GM21528 (cell line): ENCODE measurements around the gene ABRACL.
A peak's percentile ranks its signal among the peaks of the same experiment; 100 is the strongest.
"Not testable (repeated sequence)": the region's sequence is repeated elsewhere in the genome, so short reads cannot be mapped to it uniquely, and the experiment has no call there.

Source experiments
- ATAC-seq: cut with Tn5 transposase; IDR thresholded peaks from one replicate; pipeline ENCODE4 v1.9.1; 2021; ENCODE audit warnings: mild to moderate bottlenecking, moderate library complexity; ENCODE audit not compliant: unreplicated experiment, low FRiP score

The ABRACL gene

DNA sequence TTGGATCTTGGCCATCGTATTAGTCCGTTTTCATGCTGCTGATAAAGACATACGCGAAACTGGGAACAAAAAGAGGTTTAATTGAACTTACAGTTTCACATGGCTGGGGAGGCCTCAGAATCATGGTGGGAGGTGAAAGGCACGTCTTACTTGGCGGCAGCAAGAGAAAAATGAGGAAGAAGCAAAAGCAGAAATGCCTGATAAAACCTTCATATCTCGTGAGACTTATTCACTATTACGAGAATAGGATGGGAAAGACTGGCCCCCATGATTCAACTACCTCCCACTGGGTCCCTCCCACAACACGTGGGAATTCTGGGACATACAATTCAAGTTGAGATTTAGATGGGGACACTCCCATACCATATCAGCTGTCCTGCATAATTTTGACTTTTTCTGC, 20.4 kb upstream of the ABRACL start:
- ATAC-seq, result no peak

DNA sequence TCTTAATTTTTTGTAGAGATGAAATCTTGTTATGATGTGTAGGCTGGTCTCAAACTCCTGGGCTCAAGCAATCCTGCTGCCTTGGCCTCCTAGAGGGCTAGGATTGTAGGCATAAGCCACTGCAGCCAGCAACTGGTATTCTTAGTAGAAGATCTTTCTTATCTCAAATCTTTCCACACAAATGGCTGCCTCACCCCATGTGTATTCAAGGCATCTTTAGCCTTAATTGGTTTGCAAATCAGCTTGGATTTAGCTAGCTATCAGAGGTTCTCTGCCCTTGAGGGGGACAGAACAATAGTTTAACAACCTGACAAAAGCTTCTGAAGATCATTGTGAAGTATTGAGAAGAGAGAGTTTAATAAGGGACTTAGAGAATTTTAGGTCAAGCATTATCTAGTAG, 17.9 kb upstream of the ABRACL start:
- ATAC-seq, result no peak

DNA sequence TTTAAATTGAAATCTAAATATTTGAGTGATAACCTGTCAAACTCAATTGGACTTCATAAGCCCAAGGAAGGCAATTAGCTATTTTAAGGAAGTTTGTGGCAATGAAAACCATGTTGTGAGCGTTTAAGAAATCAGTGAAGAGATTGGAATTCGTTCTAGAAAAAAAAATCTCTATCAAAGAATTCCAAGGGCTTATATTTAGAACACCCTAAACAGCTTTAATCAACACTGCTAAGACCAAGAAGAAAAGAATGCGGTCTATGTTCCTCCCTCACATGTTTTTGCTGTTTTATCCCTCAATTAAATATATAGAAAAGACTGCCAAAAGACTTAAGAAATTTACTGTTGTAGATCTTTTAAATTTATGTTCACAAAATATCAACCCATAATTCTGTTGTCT, 16.6 kb upstream of the ABRACL start:
- ATAC-seq, result no peak

DNA sequence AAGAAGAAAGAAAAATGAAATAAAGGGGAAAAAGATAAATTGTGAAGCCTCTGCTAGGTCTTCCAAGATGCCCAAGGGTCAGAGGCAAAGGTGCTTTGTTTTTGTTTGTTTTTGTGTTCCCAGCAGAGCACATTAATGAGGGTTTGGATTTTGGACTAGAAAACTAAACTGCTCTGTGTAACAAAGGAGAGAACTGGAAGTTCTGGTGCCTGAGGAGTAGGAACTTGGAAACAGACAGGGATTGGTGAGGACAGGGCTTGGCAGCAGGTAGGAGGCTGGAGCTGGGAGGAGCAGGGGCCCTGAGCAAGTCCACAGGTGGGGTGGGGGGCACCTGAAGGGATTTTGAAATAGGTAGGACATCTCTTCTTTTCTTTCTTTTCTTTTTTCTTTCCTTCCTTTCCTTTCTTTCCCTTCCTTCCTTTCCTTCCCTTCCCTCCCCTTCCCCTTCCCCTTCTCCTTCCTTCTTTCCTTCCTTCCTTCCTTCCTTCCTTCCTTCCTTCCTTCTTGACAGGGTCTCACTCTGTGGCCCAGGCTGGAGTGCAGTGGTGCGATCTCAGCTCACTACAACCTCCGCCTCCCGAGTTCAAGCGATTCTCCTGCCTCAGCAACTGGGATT, 15.3 kb upstream of the ABRACL start:
- ATAC-seq, result no peak

DNA sequence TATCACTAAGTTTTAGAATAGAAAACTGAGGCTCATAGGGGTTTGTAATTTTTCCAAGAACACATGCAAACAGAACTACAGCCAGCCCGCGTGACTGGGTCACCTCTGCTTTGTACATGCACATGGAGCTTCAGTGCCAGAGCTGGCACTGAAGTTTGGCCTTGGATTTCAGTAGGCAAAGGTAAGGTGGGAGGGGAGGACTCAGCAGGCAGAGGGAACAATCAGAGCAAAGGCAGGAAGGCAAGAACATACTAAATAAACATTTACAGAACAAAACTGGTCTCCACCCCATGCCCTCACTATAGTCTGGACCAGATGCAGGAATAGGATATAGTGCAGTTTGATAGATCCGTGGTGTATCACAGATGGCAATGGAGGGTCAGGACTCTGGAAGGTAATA, 13.6 kb upstream of the ABRACL start:
- no peak for ATAC-seq

DNA sequence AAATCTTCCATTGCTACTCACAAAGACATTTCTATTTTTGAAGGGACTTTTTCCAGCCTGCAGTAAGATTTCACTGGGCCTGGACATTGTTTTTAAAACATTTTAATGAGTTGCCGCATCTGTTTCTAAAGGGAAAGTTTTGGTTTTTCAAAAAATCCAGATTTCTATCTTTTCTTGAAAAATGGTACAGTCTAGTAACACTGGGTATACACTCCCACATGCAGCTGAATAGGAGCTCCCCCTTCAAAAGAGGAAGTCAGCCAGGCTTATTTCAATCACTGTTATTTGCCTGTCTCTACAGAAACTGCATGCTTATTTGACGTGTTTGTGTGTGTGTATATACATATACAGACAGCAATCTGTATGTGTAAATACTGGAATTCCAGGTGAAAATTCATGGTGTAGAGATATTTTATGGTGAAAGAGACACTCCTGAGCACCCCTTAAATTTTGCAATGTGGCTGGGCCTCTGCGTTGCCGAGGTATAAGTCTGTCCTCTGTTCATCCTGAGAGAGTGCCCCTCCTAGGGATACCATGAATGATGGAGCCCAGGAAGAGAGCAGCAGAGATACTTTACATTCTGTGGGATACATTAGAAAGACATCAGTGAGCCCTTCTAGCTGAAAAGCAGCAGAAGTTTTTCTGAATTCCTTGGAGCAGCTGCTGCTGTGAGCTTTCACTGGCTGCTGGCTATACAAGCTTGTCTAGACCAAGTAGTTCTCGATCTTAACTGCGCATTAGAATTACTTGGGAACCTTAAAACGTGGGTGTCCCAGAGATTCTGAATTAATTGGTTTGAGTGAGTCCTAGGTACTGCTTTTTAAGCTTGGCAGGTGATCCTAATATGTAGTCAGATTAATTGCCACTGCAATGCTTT, 12.0 kb upstream of the ABRACL start:
- ATAC-seq, result peak; percentile 85

DNA sequence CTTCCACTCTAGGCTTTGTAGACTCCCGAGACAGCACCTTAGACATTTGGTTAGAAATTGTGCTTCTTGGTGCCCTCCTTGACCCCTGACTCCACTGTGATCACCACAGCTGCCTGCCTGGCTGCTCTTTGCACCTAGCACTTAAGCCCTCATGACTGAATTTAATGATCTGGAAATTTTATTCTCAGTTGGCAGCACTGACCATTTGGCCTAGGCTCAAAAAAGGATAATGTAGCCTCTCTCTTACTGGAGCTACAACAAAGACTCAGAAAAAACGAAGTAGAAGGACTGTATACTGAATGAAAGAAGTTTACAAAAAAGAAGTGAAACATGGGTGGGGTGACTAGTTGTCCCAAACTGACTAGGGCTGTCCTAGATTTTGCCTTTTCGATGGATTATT, 11.3 kb upstream of the ABRACL start:
- no peak for ATAC-seq

DNA sequence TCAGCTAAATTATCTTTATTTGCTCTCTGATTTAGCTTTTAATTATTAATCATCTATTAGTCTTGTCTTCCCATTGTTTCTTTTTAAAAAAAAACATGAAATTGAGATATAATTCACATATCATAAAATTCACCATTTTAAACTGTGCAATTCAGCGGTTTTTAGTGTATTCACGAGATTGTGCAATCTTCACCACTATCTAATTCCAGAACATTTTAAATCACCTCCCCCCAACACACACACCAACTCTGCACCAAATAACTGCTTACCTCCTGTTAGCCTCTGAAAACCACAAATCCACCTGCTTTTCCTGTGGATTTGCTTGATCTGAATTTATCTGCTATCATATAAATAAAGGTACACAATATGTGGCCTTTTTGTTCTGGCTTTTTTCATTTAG, 8.8 kb upstream of the ABRACL start:
- no peak for ATAC-seq

DNA sequence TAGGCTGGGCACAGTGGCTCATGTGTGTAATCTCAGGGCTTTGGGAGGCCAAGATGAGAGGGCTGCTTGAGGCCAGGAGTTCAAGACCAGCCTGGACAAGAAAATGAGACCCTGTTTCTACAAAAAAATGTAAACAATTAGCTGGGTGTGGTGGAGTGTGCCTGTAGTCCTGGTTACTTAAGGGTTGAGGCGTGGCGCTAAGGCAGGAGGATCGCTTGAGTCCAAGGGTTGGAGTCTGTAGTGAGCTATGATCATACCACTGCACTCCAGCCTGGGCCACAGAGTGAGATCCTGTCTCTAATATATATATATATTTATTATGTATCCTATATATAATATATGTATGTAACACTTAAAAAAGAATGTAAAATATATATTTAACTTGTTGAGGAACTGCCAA, 7.9 kb upstream of the ABRACL start:
- ATAC-seq, result no peak

DNA sequence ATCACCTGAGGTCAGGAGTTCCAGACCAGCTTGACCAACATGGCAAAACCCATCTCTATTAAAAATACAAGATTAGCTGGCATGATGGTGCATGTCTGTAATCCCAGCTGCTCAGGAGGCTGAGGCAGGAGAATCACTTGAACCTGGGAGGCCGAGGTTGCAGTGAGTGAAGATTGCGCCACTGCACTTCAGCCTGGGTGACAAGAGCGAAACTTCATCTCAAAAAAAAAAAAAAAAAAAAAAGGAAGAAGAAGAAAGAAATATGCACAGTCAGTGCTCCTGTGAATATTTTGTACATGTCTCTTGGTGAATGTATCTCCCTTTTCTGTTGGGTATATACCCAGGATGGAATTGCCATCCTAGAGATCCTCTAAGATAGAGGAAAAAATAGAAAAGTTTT, 3.1 kb upstream of the ABRACL start:
- ATAC-seq, result not testable (repeated sequence)

DNA sequence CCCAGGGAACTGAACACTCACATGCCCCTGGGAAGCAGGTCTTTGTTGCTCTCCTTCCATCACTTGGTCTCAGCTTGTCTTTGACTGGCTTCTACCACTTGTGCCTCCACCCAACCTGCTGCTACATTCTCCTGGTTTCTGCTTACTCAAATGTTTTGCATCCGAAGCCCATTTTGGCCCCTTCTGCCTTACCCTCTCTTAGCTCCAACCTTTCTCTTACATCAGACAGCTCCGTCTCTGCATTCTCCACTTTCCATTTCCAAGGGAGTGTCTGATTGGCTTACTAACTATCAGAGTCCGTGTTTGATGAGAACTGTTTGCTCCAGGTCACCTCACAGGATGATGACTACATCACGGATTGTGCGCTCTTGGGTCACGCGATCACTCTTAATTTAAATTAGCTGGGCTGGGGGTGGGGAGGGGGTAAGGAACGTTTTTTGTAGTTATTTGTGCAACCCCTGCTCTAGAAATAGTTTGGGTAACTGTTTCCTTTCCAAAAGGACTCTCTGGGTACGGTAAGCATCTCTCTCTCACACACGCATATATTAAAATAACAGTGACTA, 844 bp upstream of the ABRACL start:
- ATAC-seq, result no peak

DNA sequence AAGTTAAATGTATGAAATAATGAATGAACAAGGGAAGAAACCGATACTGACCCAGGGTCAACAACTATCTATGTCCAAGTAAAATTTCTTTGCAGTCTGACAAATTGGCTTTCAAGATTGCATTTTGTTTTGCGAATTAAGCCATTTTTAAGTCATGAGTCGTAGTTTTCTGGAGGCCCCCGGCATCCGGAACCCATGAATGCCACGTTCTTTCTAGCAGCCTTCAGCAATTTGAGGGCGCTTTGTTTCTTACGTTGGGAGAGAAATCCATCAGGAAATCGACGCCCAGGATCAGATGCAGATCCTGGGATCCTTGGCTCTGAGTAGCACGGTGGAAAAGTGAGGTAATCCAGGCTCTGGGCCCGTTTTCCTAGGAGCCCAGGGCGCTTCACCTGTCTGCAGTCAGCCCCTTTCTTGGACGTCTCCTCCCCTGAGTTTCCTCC, 309 bp upstream of the ABRACL start:
- ATAC-seq, result peak; percentile 5

DNA sequence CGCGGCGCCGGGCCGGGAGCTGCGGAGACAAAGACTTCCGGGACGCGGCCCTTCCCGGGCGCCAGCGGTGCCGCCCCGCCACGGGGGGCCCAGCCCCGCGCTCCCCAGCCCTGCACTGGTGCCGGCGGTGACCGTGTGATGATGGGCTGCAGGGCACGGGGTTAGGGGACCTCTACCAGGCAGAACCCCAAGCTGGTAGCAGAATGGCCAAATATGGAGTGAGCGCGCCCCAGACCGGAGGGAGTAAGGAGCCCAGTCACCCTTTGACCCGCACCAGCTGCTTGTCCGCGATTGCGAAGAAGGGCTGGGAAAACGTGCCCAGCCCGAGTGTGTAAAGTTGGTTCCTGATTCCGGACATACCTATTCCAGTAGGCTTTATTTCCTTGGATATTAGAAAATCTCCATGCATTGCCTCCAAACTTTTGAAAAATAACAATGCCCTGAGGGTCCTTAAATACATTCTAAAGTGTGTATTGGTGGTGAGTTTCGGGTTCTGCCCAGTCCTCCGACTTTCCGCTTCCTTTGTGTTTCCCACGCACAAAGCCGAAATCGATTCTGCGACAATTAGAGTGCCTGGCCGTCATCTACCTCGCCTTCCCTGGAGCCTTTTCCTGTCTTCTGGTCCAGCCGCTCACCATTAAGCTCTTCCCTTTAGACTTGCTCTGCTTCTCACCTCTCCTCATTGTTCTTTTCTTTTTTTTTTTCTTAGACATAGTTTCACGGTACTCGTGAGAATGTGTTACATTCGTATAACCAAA, 1.1 kb downstream of the ABRACL start:
- ATAC-seq, result peak; percentile 31

DNA sequence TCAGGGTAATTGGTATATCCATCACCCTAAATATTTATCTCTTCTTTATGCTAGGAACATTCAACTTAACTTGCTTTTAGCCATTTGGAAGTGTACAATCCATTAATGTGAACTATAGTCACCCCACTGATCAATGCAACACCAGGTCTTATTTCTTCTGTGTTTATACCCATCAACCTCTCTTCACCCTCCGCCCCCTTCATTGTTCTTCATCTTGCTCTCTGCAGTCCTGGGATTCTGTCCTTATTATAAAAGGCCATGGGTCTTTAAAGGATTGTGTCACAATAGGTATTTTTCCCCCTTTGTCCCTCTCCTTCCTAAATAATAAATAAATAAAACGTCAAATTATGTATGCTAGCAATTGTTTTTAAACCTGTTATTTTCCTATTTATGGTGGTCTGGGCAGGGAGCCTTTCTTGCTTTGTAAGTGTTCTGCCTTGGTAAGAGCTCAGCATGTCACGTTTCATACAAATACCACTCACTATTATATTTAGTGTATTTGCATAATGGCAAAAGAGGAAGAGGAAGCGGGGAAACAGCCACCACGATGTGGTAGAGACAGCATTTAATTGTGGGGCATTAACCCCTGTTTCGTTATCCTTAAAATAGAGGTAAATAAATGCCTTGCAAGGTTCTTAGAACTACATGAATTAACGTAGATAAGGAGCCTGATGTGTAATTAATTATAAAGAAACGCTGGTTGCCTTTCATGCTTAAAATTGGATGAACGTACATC, 1.9 kb downstream of the ABRACL start:
- peak; percentile 55 for ATAC-seq

DNA sequence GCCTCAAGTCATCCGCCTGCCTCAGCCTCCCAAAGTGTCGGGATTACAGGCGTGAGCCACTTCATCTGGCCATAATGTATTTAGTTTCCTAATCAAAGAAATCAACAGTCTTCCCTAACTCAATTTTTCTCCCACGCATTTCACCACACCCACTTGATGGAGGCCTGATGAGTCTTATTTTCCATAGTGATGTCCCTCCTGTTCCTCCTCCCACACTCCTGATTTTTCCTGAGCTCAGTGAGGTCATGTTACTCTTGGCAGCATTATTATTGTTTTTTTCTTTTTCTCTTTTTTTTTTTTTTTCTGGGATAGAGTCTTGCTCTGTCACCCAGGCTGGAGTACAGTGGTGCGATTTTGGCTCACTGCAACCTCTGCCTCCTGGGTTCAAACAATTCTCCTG, 8.9 kb downstream of the ABRACL start:
- ATAC-seq, result no peak

DNA sequence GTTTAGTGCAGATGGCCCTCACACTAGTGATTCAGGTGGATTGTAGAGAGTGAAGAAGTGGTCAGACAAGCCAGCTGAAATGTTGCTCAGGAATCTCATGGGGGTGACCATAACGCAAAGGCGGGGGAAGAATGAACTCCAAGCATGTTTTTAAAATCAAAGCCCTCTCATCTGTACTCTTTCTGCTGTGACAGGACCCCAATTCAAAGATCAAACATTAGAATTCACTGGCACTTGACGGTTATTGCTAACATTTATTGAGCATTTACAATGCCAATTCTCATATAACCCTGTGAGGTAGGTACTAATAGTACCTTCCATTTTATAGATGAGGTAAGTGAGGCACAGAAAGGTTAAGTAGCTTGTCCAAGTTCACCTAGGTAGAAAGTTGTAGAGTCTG, 15.7 kb downstream of the ABRACL start:
- no peak for ATAC-seq

DNA sequence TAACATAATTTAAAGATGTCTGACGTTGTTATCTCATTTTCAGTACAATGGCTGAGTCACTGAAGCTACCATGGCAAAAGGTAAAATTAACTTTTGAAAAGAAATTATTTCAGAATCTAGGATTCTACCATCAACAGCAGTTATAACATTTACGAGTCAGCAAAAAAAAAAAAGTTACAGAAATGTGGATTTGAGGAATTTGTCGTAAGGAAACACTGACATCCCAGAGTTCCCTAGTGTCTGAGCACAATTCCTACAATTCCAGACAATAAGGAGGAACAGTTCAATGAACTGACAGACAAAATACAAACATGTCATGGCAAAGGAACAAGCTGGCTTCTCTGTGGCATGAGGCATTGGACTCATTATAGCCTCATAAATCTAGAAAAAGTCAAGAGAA, 19.1 kb downstream of the ABRACL start:
- ATAC-seq, result no peak

DNA sequence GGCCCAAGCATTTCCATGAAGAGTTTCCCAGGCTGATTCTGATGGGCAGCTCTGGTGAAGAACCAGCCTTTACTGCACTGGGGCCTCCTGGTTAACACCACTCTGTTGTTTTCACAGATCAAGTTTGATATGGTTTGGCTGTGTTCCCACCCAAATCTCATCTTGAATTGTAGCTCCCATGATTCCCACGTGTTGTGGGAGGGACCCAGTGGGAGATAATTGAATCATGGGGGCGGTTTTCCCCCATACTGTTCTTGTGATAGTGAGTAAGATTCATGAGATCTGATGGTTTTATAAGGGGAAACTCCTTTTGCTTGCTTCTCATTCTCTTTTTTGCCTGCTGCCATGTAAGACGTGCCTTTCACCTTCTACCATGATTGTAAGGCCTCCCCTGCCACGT, 20.4 kb downstream of the ABRACL start:
- ATAC-seq, result not testable (repeated sequence)

DNA sequence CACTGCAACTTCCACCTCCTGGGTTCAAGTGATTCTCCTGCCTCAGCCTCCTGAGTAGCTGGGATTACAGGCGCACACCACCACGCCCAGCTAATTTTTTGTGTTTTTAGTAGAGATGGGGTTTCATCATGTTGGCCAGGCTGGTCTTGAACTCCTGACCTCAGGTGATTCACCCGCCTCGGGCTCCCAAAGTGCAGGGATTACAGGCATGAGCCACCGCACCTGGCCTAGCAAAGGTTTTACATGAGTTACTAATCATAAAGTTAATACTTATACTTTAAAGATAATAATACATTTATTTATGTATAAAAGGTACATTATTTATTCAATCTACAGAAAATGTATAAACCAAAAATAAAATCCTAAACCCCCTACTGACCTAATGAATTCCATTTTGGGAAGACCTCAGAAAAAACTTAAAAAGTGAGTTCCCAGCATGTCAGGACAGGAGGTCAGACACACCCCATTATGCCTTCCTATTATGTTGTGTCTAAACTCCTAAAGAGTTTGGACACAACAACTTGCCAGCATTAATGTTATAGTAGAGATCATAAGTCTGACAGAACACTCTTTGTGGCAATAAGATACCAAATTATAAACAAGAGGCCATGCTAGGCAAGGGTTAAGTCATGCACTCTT, 21.7 kb downstream of the ABRACL start:
- not testable (repeated sequence) for ATAC-seq

DNA sequence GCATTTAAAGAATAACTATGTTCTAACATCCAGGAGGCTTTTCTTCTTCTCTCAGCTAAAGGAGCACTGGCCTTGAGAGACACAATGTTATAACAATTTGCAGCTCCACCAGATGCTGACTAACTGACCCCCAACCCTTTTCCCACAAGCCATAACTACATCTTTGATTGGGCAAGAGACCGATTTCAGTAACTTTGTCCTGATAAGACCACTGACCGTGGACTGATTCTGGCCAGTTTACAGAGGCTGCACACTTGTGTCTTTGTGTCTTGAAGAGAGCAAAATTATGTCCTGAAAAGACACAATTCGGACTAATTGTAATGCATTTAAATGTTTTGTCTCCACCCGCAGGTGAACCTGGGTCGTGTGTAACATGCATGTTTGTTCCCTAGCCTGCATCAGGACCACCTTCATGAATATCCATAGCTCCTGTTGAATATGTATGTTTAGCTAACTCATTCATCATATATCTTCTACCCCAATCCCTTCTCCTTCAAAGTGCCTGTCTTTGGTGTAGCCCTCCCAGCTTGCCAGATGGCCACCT, 22.3 kb downstream of the ABRACL start:
- no peak for ATAC-seq
